ENCODE data around the gene AGTRAP.

The AGTRAP gene

GRCh38 chr1:11735854-11736745 lies at the start of gene AGTRAP:
TSS of gene AGTRAP (plus strand) at chr1:11736136. CDS start at chr1:11736209, 73 bp downstream.
- peak; percentile 72 for DNase-seq (ENCODE audit: low read depth)

GRCh38 chr1:11688506-11688905 lies 47.4 kb upstream of the AGTRAP start:
- no peak for DNase-seq (ENCODE audit: low read depth)

- DNase-seq (ENCODE audit: low read depth) = no peak
Observed at GRCh38 chr1:11690397-11691301, 45.3 kb upstream of the AGTRAP start.

- no peak for DNase-seq (ENCODE audit: low read depth)
Observed at GRCh38 chr1:11691302-11691914, 44.5 kb upstream of the AGTRAP start, which contains the start of gene DRAXIN. TSS of gene DRAXIN (plus strand) at chr1:11691710. CDS start at chr1:11706259, 14,549 bp downstream.

- no peak for DNase-seq (ENCODE audit: low read depth)
Observed at GRCh38 chr1:11691928-11692711, 43.8 kb upstream of the AGTRAP start.

- DNase-seq (ENCODE audit: low read depth) = peak; percentile 34
Observed at GRCh38 chr1:11693024-11693590, 42.8 kb upstream of the AGTRAP start.

- no peak for DNase-seq (ENCODE audit: low read depth)
Observed at GRCh38 chr1:11693917-11694316, 42.0 kb upstream of the AGTRAP start.

- DNase-seq (ENCODE audit: low read depth) = no peak
Observed at GRCh38 chr1:11695861-11696260, 40.1 kb upstream of the AGTRAP start.

- DNase-seq (ENCODE audit: low read depth) = no peak
Observed at GRCh38 chr1:11697188-11697892, 38.6 kb upstream of the AGTRAP start.

GRCh38 chr1:11697893-11698210 lies 38.1 kb upstream of the AGTRAP start:
- no peak for DNase-seq (ENCODE audit: low read depth)

GRCh38 chr1:11700601-11701467 lies 35.1 kb upstream of the AGTRAP start:
- no peak for DNase-seq (ENCODE audit: low read depth)

- no peak for DNase-seq (ENCODE audit: low read depth)
Observed at GRCh38 chr1:11701551-11701961, 34.4 kb upstream of the AGTRAP start.

GRCh38 chr1:11701981-11702803 lies 33.7 kb upstream of the AGTRAP start:
- no peak for DNase-seq (ENCODE audit: low read depth)

GRCh38 chr1:11703357-11704193 lies 32.4 kb upstream of the AGTRAP start:
- no peak for DNase-seq (ENCODE audit: low read depth)

GRCh38 chr1:11704194-11704529 lies 31.8 kb upstream of the AGTRAP start:
- DNase-seq (ENCODE audit: low read depth) = no peak

GRCh38 chr1:11704691-11705475 lies 31.1 kb upstream of the AGTRAP start:
- DNase-seq (ENCODE audit: low read depth) = no peak

- DNase-seq (ENCODE audit: low read depth) = no peak
Observed at GRCh38 chr1:11705596-11705995, 30.3 kb upstream of the AGTRAP start.

All from stimulated activated CD8-positive, alpha-beta memory T cell treated with anti-CD3 and anti-CD28 coated beads, Interleukin-12 subunit alpha, Interleukin-12 subunit beta, amount 100 ng/mL, for 4 hours (primary cell).